K562 (cell line): ENCODE data around the gene ZNF556. TPM values are rescaled to one million over a fixed set of nuclear protein-coding genes. Genes with fewer than 3 reads are reported as not detected.

Experiments used
- ATAC-seq: fragments of 200-7000 bp; cut with Tn5 transposase; 3 replicates; pipeline ENCODE4 v1.9.1; 2020; ENCODE audit warnings: moderate library complexity
- BruUV-seq: library from RNA; stranded (reverse); fragments of 400-500 nt; replicated peaks from 2 replicates; lab custom pipeline; 2021; lab: Mats Ljungman, UMichigan
- CTCF ChIA-PET: fragments of 300-600 bp; formaldehyde crosslinking; extraction: SDS; loops from one replicate; lab custom pipeline; 2021; ENCODE audit warnings: low intra/inter-chr PET ratio; lab: Yijun Ruan, JAX
- POLR2A ChIA-PET: fragments of 300-600, 350-650 bp; sonication (Branson Sonifier 250); formaldehyde crosslinking; extraction: SDS; loops from one replicate; lab custom pipeline; 2021; ENCODE audit warnings: antibody characterized with exemption, inconsistent platforms; lab: Yijun Ruan, JAX
- DNase-seq, 4 experiments: peaks; one replicate each; pipeline versions ENCODE4 v3.0.0 to v3.0.0-alpha.2; 2011 to 2018; ENCODE audit warnings: low spot score in 3 of 4, mixed read lengths in 3 of 4; ENCODE audit errors: extremely low read depth in 1 of 4
- FAIRE-seq: peaks from 2 replicates; lab custom pipeline; 2011; peaks lifted over from hg19 to GRCh38; lab: Jason Lieb, UNC
- H2AFZ ChIP-seq: 2 replicates; pipeline ENCODE4 v1.6.0; 2011; ENCODE audit warnings: low read depth, low read length, control low read depth, inconsistent platforms
- H3K27ac ChIP-seq: fragments of 200-600 bp; 3 replicates; pipeline ENCODE4 v1.8.0; 2011; ENCODE audit warnings: low read depth, mild to moderate bottlenecking, control low read depth, inconsistent platforms, low read length, moderate library complexity, mixed read lengths; ENCODE audit errors: extremely low read depth
- H3K27me3 ChIP-seq, 2 experiments: fragments of 300-600 bp in 1 of 2; 2 replicates in 1 of 2; 3 replicates in 1 of 2; pipeline versions ENCODE4 v1.6.0 to v1.8.0; 2011; ENCODE audit warnings: inconsistent platforms in 2 of 2, low read length in 2 of 2, mild to moderate bottlenecking in 1 of 2, mixed read lengths in 1 of 2, moderate library complexity in 1 of 2; ENCODE audit not compliant: control insufficient read depth in 2 of 2, insufficient read depth in 2 of 2
- H3K36me3 ChIP-seq: fragments of 300-600 bp; 3 replicates; pipeline ENCODE4 v1.8.0; 2011; ENCODE audit warnings: mild to moderate bottlenecking, low read length, inconsistent platforms; ENCODE audit not compliant: control insufficient read depth, insufficient read depth
- H3K4me1 ChIP-seq, 2 experiments: fragments of 200-600 bp in 1 of 2; replicated peaks in 1 of 2; 2 replicates in 1 of 2; 3 replicates in 1 of 2; pipeline versions ENCODE4 v1.5.1 to v1.8.0; 2011; ENCODE audit warnings: inconsistent platforms in 2 of 2, low read length in 2 of 2, mild to moderate bottlenecking in 1 of 2, mixed read lengths in 1 of 2, moderate library complexity in 1 of 2; ENCODE audit not compliant: control insufficient read depth in 2 of 2, insufficient read depth in 2 of 2
- H3K4me2 ChIP-seq: 2 replicates; pipeline ENCODE4 v1.6.1; 2011; ENCODE audit warnings: low read length, control low read depth, inconsistent platforms, mixed read lengths; ENCODE audit not compliant: insufficient read depth
- H3K4me3 ChIP-seq: fragments of 200-600 bp; sonication (generic), shearing (Covaris generic); 2 replicates; pipeline ENCODE4 v1.5.1; 2016; ENCODE audit warnings: control low read depth, inconsistent platforms
- H3K79me2 ChIP-seq: fragments of 200-600 bp; 3 replicates; pipeline ENCODE4 v1.8.0; 2011; ENCODE audit warnings: low read length, inconsistent platforms; ENCODE audit not compliant: control insufficient read depth, insufficient read depth
- H3K9ac ChIP-seq, 2 experiments: 2 replicates each; pipeline versions ENCODE4 v1.6.0 to v1.6.1; 2011; ENCODE audit warnings: low read depth in 2 of 2, low read length in 2 of 2, control low read depth in 1 of 2, inconsistent platforms in 1 of 2, mild to moderate bottlenecking in 1 of 2, mixed read lengths in 1 of 2; ENCODE audit not compliant: insufficient read depth in 1 of 2
- H3K9me1 ChIP-seq: one replicate; pipeline ENCODE4 v1.6.0; 2011; ENCODE audit warnings: inconsistent platforms, mild to moderate bottlenecking, low read length, moderate library complexity; ENCODE audit not compliant: control insufficient read depth, insufficient read depth
- H3K9me3 ChIP-seq: replicated peaks from 2 replicates; pipeline ENCODE4 v1.5.1; 2011; ENCODE audit warnings: low read depth, low read length, inconsistent platforms; ENCODE audit not compliant: control insufficient read depth, insufficient read depth
- H4K20me1 ChIP-seq: replicated peaks from 2 replicates; pipeline ENCODE4 v1.6.1; 2011; ENCODE audit warnings: low read length, inconsistent platforms, mixed read lengths; ENCODE audit not compliant: control insufficient read depth, insufficient read depth
- BRF1 ChIP-seq: IDR thresholded peaks from 3 replicates; pipeline ENCODE4 v1.6.1; 2011; ENCODE audit warnings: borderline replicate concordance, mild to moderate bottlenecking; ENCODE audit not compliant: insufficient read length; ENCODE audit errors: extremely low read depth
- HDAC3 ChIP-seq: fragments of 450-650 bp; IDR thresholded peaks from 2 replicates; pipeline ENCODE4 v1.6.1; 2018; ENCODE audit warnings: borderline replicate concordance, mild to moderate bottlenecking, moderate library complexity; ENCODE audit not compliant: partially characterized antibody
- KLF13 ChIP-seq: fragments of 450-650 bp; IDR thresholded peaks from 2 replicates; pipeline ENCODE4 v1.6.1; 2016; ENCODE audit warnings: missing genetic modification characterization, low read depth, mild to moderate bottlenecking, missing compliant biosample characterization, moderate library complexity, borderline replicate concordance
- NFRKB ChIP-seq: fragments of 450-650 bp; IDR thresholded peaks from 2 replicates; pipeline ENCODE4 v1.6.1; 2016; ENCODE audit warnings: low read depth
- NR3C1 ChIP-seq: sonication (generic); formaldehyde crosslinking; IDR thresholded peaks from 2 replicates; pipeline ENCODE4 v1.8.1; 2022; ENCODE audit warnings: missing genetic modification reagents
- PCBP2 ChIP-seq: fragments of 200-400 bp; formaldehyde crosslinking; IDR thresholded peaks from 2 replicates; pipeline ENCODE4 v1.6.1; 2018; ENCODE audit warnings: low read length, low read depth, mild to moderate bottlenecking, moderate library complexity; ENCODE audit not compliant: poor library complexity, severe bottlenecking
- POLR2G ChIP-seq: fragments of 200-400 bp; formaldehyde crosslinking; IDR thresholded peaks from 2 replicates; pipeline ENCODE4 v1.6.1; 2017; ENCODE audit warnings: low read depth, mild to moderate bottlenecking, antibody characterized with exemption, low read length, moderate library complexity
- RBFOX2 ChIP-seq: fragments of 200-400 bp; formaldehyde crosslinking; IDR thresholded peaks from 2 replicates; pipeline ENCODE4 v1.6.1; 2017; ENCODE audit warnings: low read depth, mild to moderate bottlenecking, low read length, moderate library complexity
- SETDB1 ChIP-seq: IDR thresholded peaks from one replicate; pipeline ENCODE4 v1.6.1; 2012; ENCODE audit warnings: low read length, control low read depth, inconsistent platforms
- TRIM24 ChIP-seq, 2 experiments: fragments of 450-650 bp; IDR thresholded peaks; 2 replicates each; pipeline ENCODE4 v1.6.1; 2016
- XRCC5 ChIP-seq: fragments of 200-400 bp; formaldehyde crosslinking; IDR thresholded peaks from 2 replicates; pipeline ENCODE4 v1.6.1; 2017; ENCODE audit warnings: low read depth, mild to moderate bottlenecking, low read length
- ZNF324 ChIP-seq: fragments of 250-450 bp; sonication (Bioruptor Pico); IDR thresholded peaks from 2 replicates; pipeline ENCODE4 v1.4.0; 2020; ENCODE audit warnings: mild to moderate bottlenecking
- ZNF668 ChIP-seq: fragments of 250-450 bp; sonication (Bioruptor Pico); IDR thresholded peaks from 2 replicates; pipeline ENCODE4 v1.8.0; 2022; ENCODE audit warnings: mild to moderate bottlenecking, inconsistent platforms
- WGBS: fragments of 100-300 bp; shearing (Covaris generic); methylation state at CpG from one replicate; pipeline ENCODE4 v1.1.6; 2016; ENCODE audit warnings: low coverage, mixed read lengths; ENCODE audit not compliant: insufficient coverage; ENCODE audit errors: missing lambda C conversion rate; 5-methylcytosine and 5-hydroxymethylcytosine counted together
- in situ Hi-C: fragments of 300-500 bp; cut with MboI; formaldehyde crosslinking; loops from 4 replicates; pipeline ENCODE4 v1.15.0; 2018; ENCODE audit warnings: inconsistent platforms, mixed read lengths
- intact Hi-C: fragments of 100-400 bp; cut with micrococcal nuclease; formaldehyde crosslinking; loops from 2 replicates; pipeline ENCODE4 v1.14.2; 2022
- polyA plus RNA-seq, 8 experiments: library from polyadenylated mRNA; depleted of rRNA in 4 of 8; stranded (reverse) in 5 of 8; unstranded in 3 of 8; fragments of >200 nt; fragmentation: Nextera tagmentation in 2 of 8; fragmentation: Illumina TruSeq in 1 of 8; extraction: Ambion mirVana in 2 of 8; extraction: Trizol in 1 of 8; gene quantifications; 2 replicates each; pipeline versions ENCODE4 v1.2.1 to v1.2.3, GENCODE V29; 2011 to 2014; ENCODE audit warnings: inconsistent platforms in 1 of 8, missing spikeins in 1 of 8
- total RNA-seq, 7 experiments: library from RNA; depleted of rRNA in 6 of 7; stranded (reverse); fragments of >200 nt in 6 of 7; fragmentation: Illumina TruSeq in 2 of 7; extraction: Trizol in 2 of 7; gene quantifications; 2 replicates each; pipeline versions ENCODE4 v1.2.1 to v1.2.3, GENCODE V29; 2011 to 2021; ENCODE audit warnings: low replicate concordance in 1 of 7
- TF ChIP-seq, protein P1 (sequence below): sonication (generic); formaldehyde crosslinking; IDR thresholded peaks from 2 replicates; pipeline ENCODE4 v1.8.1; 2023; ENCODE audit warnings: mild to moderate bottlenecking, missing genetic modification reagents, moderate library complexity
- TF ChIP-seq, protein P2 (sequence below): fragments of 250-450 bp; sonication (Bioruptor Pico); IDR thresholded peaks from 2 replicates; pipeline ENCODE4 v1.5.0; 2021

Gene ZNF556
- total and polyA plus RNA-seq, 9 of the 15 experiments (the other 6 are each of a cell fraction or from before 2014, with no cell fraction given): 0.01 to 0.36 (median 0.10) TPM; not detected in 1

GRCh38 chr19:2824129-2824528 is 43.0 kb upstream of the ZNF556 start:
- no peaks in the 10 kb centered on the region for H3K27me3 ChIP-seq
- no peak overlapping the region for H3K27ac ChIP-seq
- H3K4me1 ChIP-seq: peaks cover 0 to 15% of the 10 kb centered on the region in 2 experiments; a peak in 3 of 5 replicates
- H3K79me2 ChIP-seq: peaks cover 7% of the 10 kb centered on the region
- no peak overlapping the region for H2AFZ ChIP-seq
- H3K9ac ChIP-seq: peak overlapping the region in 1 of 2 experiments; percentile 46; a peak in 1 of 4 replicates
- ChIA-PET POLR2A (interaction anchor here (0.6 to 1.2 kb wide), 3 partner anchors 14 to 478 kb away, joined by 3 to 5 read pairs (median 3); no protein-coding TSS in a partner anchor), CTCF (no interaction called here)
- BruUV-seq: no TSS peak
- ATAC-seq (no peak), FAIRE-seq (no peak), DNase-seq (peak in 1 of 4 experiments; percentile 1)
- no peak overlapping the region for H3K4me3 ChIP-seq
- peaks cover 4% of the 10 kb centered on the region for H3K9me3 ChIP-seq
- H3K9me1 ChIP-seq: no peaks in the 10 kb centered on the region
- no peaks in the 10 kb centered on the region for H4K20me1 ChIP-seq
- WGBS: 47% methylated on average over 6 of the region's 8 CpGs
- H3K4me2 ChIP-seq: no peak overlapping the region
- intact Hi-C loops (no loop called here), in situ Hi-C loops (no loop called here)
- no peaks in the 10 kb centered on the region for H3K36me3 ChIP-seq
- TF ChIP-seq NR3C1 (CRISPR knock-in tag) (no peak), SETDB1 (no peak), HDAC3 (no peak), TRIM24 (IDR thresholded peaks at IDR 0.05) (no peak), NFRKB (no peak), BRF1 (no peak), RBFOX2 (0 out of 2 replicates have a peak, but pooled peaks have one; percentile 27), ZNF324 (CRISPR knock-in tag) (no peak), PCBP2 (no peak), KLF13 (no peak), XRCC5 (no peak), POLR2G (0 out of 2 replicates have a peak, but pooled peaks have one; percentile 14), ZNF668 (CRISPR knock-in tag) (no peak)
- TF ChIP-seq, protein P1, sequence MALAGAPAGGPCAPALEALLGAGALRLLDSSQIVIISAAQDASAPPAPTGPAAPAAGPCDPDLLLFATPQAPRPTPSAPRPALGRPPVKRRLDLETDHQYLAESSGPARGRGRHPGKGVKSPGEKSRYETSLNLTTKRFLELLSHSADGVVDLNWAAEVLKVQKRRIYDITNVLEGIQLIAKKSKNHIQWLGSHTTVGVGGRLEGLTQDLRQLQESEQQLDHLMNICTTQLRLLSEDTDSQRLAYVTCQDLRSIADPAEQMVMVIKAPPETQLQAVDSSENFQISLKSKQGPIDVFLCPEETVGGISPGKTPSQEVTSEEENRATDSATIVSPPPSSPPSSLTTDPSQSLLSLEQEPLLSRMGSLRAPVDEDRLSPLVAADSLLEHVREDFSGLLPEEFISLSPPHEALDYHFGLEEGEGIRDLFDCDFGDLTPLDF (CRISPR knock-in tag): no peak
- TF ChIP-seq, protein P2, sequence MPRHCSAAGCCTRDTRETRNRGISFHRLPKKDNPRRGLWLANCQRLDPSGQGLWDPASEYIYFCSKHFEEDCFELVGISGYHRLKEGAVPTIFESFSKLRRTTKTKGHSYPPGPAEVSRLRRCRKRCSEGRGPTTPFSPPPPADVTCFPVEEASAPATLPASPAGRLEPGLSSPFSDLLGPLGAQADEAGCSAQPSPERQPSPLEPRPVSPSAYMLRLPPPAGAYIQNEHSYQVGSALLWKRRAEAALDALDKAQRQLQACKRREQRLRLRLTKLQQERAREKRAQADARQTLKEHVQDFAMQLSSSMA (CRISPR knock-in tag): no peak
